IPS DF 6.9 (cell line): ENCODE measurements around the gene NKX1-1.

Experiments used
- DNase-seq: peaks from one replicate; pipeline ENCODE4 v3.0.0-alpha.2; 2013; ENCODE audit warnings: low read depth, low spot score
- H3K27ac ChIP-seq: one replicate; pipeline ENCODE4 v1.5.1; 2013; ENCODE audit warnings: low read length, control low read depth
- H3K27me3 ChIP-seq: 2 replicates; pipeline ENCODE4 v1.6.1; 2013; ENCODE audit warnings: mild to moderate bottlenecking, low read length; ENCODE audit not compliant: control insufficient read depth, insufficient read depth
- H3K36me3 ChIP-seq: 2 replicates; pipeline ENCODE4 v1.6.1; 2013; ENCODE audit warnings: low read length; ENCODE audit not compliant: control insufficient read depth, insufficient read depth
- H3K4me1 ChIP-seq: 2 replicates; pipeline ENCODE4 v1.6.1; 2013; ENCODE audit warnings: low read length; ENCODE audit not compliant: control insufficient read depth, insufficient read depth
- H3K4me3 ChIP-seq: 2 replicates; pipeline ENCODE4 v1.5.1; 2013; ENCODE audit warnings: mild to moderate bottlenecking, low read length
- H3K9me3 ChIP-seq: 2 replicates; pipeline ENCODE4 v1.6.1; 2013; ENCODE audit warnings: low read length, inconsistent platforms; ENCODE audit not compliant: control insufficient read depth, insufficient read depth
- WGBS: extraction: QIAGEN DNeasy Blood & Tissue Kit; methylation state at CpG from one replicate; pipeline ENCODE4 v1.1.7; 2013; ENCODE audit warnings: mixed read lengths, missing lambda C conversion rate; ENCODE audit not compliant: insufficient read length, insufficient coverage; 5-methylcytosine and 5-hydroxymethylcytosine counted together

Gene NKX1-1

DNA sequence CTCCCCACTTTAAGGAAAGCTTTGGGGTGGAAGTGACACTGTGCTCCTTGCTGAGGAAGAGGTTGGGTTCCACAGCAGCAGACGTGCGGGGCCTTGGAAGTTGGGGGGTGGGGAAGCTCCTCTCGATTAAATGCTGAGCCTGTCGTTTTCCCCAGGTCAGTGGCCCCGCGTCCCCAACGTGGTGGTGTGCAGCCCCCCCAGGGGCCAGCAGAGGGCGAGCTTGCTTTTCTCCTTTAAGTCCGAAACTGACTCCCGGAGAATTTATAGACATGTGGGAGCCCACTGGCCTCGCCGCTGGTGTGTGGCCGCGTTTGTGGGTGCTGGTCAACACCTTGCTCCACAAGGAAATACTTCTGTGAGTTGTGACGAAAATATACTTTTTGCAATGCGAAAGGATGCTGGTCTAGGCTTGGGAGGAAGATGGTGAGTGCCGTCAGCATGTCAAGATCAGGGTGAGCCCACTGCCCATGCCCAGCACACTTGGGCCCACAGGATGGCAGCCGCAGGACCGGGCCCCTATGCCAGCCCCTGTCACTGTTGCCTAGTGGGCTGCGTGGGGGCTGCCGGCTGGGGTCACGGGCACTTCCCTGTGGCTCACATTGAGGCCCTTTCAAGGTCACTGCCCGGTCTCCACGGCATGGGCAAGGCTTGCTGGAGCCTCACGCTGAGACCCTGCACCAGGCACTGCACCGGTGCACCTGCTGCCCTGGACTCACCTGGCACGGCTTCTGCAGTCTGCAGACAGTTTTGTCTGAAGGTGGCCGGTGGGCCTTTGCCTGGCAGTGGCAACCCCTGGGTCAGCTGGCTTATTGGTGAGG is 49.9 kb downstream of the NKX1-1 start:
- H3K27me3 ChIP-seq: no peaks in the 10 kb centered on the region
- H3K9me3 ChIP-seq: no peaks in the 10 kb centered on the region
- WGBS: no CpG with 5 or more reads among the region's 28 CpGs
- H3K36me3 ChIP-seq: peaks cover 40% of the 10 kb centered on the region
- H3K27ac ChIP-seq: no peak overlapping the region
- DNase-seq: no peak
- no peaks in the 10 kb centered on the region for H3K4me1 ChIP-seq
- H3K4me3 ChIP-seq: no peak overlapping the region

DNA sequence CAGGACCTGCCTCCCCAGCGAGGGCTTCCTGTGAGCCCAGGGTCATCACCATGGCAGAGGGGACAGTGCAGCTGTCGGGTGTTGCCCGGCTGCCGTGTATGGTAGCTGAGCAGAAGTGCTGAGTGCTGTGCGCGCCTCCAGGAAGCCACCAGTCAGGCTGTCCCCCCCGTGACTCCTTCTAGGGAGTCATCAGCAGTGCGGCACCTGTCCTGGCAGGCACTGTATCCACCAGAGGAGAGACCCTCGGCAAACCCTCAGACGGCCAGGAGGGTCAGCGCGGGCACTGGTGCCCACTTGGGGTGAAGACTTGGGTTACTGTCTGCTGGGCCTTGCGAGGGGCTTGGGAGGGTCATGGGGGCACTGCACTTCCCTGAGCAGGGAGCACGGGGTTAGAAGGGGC is 50.9 kb downstream of the NKX1-1 start:
- Histone ChIP-seq H3K36me3 (peaks cover 40% of the 10 kb centered on the region), H3K4me1 (no peaks in the 10 kb centered on the region), H3K9me3 (no peaks in the 10 kb centered on the region), H3K4me3 (no peak overlapping the region), H3K27ac (no peak overlapping the region), H3K27me3 (no peaks in the 10 kb centered on the region)
- WGBS: no CpG with 5 or more reads among the region's 14 CpGs
- DNase-seq: no peak

DNA sequence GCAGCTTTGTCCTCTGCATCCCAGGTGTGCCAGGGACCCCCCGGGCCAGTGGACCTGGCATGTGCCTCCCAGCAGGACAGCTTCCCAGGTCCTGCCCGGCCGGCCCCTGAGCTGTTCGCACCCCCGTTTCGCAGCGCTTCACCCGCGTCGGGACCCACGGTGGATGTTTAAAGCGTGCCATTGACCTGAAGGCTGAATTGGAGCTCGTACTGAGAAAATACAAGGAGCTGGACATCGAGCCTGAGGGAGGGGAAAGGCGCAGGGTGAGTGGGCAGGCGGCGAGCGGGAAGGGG is 51.3 kb downstream of the NKX1-1 start:
- H3K4me3 ChIP-seq: no peak overlapping the region
- H3K36me3 ChIP-seq: peaks cover 41% of the 10 kb centered on the region
- no peak for DNase-seq
- no CpG with 5 or more reads among the region's 18 CpGs for WGBS
- no peaks in the 10 kb centered on the region for H3K9me3 ChIP-seq
- H3K4me1 ChIP-seq: no peaks in the 10 kb centered on the region
- H3K27ac ChIP-seq: no peak overlapping the region
- H3K27me3 ChIP-seq: no peaks in the 10 kb centered on the region

DNA sequence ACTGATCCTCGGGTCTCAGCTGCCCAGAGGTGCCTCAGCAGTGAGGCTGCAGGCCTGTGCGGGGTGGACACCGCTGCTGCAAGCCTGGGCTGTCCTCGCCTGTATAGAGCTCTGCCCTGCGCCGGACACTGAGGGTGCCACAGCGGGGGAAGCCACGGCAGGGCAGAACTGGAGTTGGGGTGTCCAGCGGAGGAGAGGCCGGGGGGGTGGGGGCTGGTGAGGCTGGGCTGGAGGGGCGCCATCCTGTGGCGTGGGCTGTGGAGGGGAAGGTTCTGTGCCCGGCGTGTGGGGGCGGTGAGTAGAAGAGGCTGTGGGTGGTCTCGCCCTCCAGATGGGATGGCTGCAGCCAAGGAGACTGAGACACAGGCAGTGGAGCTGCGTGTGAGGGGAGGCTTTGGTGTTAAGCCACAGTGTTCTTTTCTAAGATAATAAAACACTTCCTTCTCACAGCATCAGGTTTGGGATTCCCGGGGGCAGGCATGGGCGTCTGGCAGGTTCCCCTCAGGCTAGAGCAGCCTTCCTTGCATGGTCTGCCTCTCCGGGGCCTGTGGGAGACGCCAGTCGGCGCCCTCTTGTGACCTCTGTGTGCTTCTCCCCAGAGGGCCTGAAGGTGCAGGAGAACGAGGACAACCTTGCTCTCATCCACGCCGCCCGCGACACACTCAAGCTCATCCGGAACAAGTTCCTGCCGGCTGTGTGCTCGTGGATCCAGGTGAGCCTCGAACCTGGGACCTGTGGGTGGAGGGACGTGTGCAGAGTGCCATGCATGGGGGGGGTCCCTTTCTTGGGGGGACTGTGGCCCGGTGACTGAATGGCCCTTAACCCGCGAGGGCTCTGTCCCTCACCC is 51.9 kb downstream of the NKX1-1 start:
- no peaks in the 10 kb centered on the region for H3K27me3 ChIP-seq
- H3K27ac ChIP-seq: no peak overlapping the region
- H3K4me3 ChIP-seq: no peak overlapping the region
- WGBS: no CpG with 5 or more reads among the region's 36 CpGs
- peaks cover 44% of the 10 kb centered on the region for H3K36me3 ChIP-seq
- no peaks in the 10 kb centered on the region for H3K4me1 ChIP-seq
- H3K9me3 ChIP-seq: no peaks in the 10 kb centered on the region
- DNase-seq: no peak

DNA sequence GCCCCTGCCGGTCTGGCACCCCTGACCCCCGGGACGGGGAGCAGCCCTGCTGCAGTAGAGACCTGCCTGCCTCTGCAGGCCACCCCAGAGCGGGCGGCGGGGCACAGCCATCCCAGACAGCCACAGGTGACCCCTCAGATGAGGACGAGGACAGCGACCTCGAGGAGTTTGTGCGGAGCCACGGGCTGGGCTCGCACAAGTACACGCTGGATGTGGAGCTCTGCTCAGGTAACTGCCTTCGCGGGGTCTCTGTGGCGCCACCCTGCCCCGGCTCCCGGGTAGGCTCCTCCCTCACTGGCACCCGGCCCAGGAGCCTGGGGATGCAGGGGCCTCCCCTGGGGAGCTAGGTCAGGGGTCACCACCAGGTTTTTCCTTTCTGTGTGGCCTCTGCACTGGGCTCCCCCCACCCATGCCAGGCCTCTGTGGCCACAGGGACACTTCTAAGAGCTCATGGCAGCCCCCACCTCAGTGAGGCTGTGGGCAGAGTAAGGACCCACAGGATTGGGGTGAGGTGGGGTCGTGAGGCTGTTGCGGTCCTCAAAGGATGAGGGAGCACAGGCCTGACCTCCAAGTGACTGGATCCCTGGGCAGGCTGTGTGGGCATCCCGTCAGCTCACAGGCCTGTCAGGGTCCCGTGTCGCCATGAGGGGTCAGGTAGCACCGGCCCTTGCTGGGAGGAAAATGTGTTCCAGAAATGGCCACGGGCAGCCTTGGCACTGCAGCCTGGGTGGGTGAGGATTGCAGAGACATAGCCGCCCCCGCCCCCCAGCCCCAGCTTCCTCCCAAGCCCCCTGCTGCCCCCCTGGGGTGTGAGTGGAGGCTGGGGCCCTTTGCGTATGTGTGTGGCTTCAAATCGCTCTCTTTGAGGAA is 52.8 kb downstream of the NKX1-1 start:
- DNase-seq: no peak
- no CpG with 5 or more reads among the region's 30 CpGs for WGBS
- H3K27me3 ChIP-seq: no peaks in the 10 kb centered on the region

More for the DNA sequence above, 52.8 kb downstream of the NKX1-1 start:
- Histone ChIP-seq H3K4me3 (no peak overlapping the region), H3K4me1 (no peaks in the 10 kb centered on the region), H3K27ac (no peak overlapping the region), H3K9me3 (no peaks in the 10 kb centered on the region), H3K36me3 (peaks cover 40% of the 10 kb centered on the region)
